ENCODE results near the gene DHRS11. TPM values are rescaled to one million over a fixed set of nuclear protein-coding genes. Genes with fewer than 3 reads are reported as not detected.

DHRS11 gene
- total and polyA plus RNA-seq, 8 donors, result 8.5 to 339 (median 11.5) TPM

DNA sequence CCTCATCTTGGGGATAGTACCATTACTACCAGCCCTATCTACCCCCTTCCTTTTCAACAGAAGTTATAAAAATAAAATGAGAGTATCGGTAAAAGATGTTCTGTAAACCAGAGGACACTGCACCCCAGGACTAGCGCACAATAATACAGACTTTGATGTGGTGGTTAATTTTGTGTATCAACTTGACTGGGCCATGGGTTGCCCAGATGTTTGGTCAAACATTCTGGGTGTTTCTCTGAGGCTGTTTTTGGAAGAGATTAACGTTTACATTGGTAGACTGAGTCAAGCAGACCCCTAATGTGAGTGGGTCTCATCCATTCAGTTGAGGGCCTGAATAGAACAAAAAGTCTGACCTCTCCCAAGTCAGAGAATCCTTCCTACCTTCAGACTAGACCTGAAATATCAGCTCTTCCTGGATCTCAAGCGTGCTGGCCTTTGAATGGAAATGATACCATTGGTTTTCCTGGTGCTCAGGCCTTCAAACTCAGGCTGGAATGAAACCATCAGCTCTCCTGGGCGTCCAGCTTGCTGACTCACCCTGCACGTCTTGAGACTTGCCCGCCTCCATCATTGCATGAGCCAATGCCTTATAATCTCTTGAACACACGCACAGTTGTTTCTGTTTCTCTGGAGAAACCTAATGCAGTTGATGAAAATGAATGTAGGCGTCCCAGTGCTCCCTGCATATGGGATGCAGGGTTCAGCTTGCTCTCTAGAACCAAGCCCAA is 19.8 kb downstream of the DHRS11 start:
- TF ChIP-seq EP300 (IDR thresholded peaks at IDR 0.05) (no peak), POLR2A (IDR thresholded peaks at IDR 0.05) (no peak), POLR2AphosphoS5 (IDR thresholded peaks at IDR 0.05) (no peak)
- TF ChIP-seq, protein P1, sequence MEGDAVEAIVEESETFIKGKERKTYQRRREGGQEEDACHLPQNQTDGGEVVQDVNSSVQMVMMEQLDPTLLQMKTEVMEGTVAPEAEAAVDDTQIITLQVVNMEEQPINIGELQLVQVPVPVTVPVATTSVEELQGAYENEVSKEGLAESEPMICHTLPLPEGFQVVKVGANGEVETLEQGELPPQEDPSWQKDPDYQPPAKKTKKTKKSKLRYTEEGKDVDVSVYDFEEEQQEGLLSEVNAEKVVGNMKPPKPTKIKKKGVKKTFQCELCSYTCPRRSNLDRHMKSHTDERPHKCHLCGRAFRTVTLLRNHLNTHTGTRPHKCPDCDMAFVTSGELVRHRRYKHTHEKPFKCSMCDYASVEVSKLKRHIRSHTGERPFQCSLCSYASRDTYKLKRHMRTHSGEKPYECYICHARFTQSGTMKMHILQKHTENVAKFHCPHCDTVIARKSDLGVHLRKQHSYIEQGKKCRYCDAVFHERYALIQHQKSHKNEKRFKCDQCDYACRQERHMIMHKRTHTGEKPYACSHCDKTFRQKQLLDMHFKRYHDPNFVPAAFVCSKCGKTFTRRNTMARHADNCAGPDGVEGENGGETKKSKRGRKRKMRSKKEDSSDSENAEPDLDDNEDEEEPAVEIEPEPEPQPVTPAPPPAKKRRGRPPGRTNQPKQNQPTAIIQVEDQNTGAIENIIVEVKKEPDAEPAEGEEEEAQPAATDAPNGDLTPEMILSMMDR (IDR thresholded peaks at IDR 0.05), result no peak
- WGBS, 5 donors, result 69 to 79% (median 77%) methylated on average over 8 to 9 of the region's 9 CpGs
- Histone ChIP-seq H3K27me3 (peaks cover 0 to 36% (median 0%) of the 10 kb centered on the region in 3 donors), H3K4me1 (peaks cover 0 to 10% (median 6%) of the 10 kb centered on the region in 4 donors), H3K9me3 (no peaks in the 10 kb centered on the region), H3K4me3 (no peak overlapping the region), H3K27ac (no peak overlapping the region), H3K36me3 (peaks cover 0 to 7% (median 3%) of the 10 kb centered on the region in 4 donors)
- intact Hi-C loops (cut with DNase I; ENCODE audit: low total_unique reads), result loop anchor here (10.0 kb wide), 1 partner anchor 343 kb away; no protein-coding TSS in a partner anchor
- no peak for DNase-seq

- peaks cover 0 to 44% (median 0%) of the 10 kb centered on the region in 3 donors for H3K27me3 ChIP-seq
- 64 to 76% (median 70%) methylated on average over 3 of the region's 3 CpGs for WGBS, 5 donors
- DNase-seq, result no peak
- H3K27ac ChIP-seq, result no peak overlapping the region
- TF ChIP-seq POLR2A (IDR thresholded peaks at IDR 0.05), result no peak
- TF ChIP-seq EP300 (IDR thresholded peaks at IDR 0.05), result no peak
- peaks cover 0 to 7% (median 3%) of the 10 kb centered on the region in 4 donors for H3K36me3 ChIP-seq
- intact Hi-C loops (cut with DNase I; ENCODE audit: low total_unique reads), result loop anchor here (10.0 kb wide), 1 partner anchor 342 kb away; no protein-coding TSS in a partner anchor
- peaks cover 0 to 10% (median 6%) of the 10 kb centered on the region in 4 donors for H3K4me1 ChIP-seq
- no peaks in the 10 kb centered on the region for H3K9me3 ChIP-seq
- no peak overlapping the region for H3K4me3 ChIP-seq
Measured at GRCh38 chr17:36612323-36612722, 20.6 kb downstream of the DHRS11 start.

GRCh38 chr17:36613155-36613554 is 21.5 kb downstream of the DHRS11 start:
- Histone ChIP-seq H3K27me3 (peaks cover 0 to 52% (median 0%) of the 10 kb centered on the region in 3 donors), H3K4me3 (no peak overlapping the region), H3K9me3 (no peaks in the 10 kb centered on the region), H3K27ac (no peak overlapping the region), H3K4me1 (peaks cover 0 to 10% (median 6%) of the 10 kb centered on the region in 4 donors), H3K36me3 (peaks cover 0 to under 1% (median 0%) of the 10 kb centered on the region in 4 donors)
- whole genome bisulfite sequencing, 5 donors, result 31 to 46% (median 44%) methylated on average over 4 of the region's 4 CpGs
- DNase-seq, result no peak
- TF ChIP-seq POLR2A (IDR thresholded peaks at IDR 0.05) (no peak), POLR2AphosphoS5 (IDR thresholded peaks at IDR 0.05) (no peak), EP300 (IDR thresholded peaks at IDR 0.05) (no peak)
- TF ChIP-seq, protein P1 (IDR thresholded peaks at IDR 0.05), result no peak
- intact Hi-C loops (cut with DNase I; ENCODE audit: low total_unique reads), result loop anchor here (10.0 kb wide), 1 partner anchor 342 kb away; no protein-coding TSS in a partner anchor

DNA sequence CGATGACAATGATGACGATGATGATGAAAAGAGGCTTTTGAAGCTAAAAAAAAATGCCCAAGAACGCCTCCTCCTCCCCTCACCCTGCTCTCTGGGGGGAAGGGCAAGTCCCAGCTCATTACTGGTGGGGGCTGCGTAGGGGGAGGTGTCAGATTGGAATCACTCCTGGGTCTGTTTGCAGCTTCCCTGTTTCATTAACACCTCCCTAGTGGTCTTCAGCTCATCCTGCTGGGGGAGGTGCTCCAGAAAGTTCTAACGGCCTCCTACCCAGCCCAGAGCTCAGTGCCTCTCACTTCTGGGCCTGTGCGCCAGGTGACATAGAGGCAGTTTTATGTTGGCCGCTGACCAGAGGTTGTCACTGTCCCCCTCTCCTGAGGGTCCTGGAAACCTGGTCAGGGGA is 22.4 kb downstream of the DHRS11 start:
- peaks cover 0 to 4% (median 1%) of the 10 kb centered on the region in 4 donors for H3K4me1 ChIP-seq
- no peaks in the 10 kb centered on the region for H3K36me3 ChIP-seq
- no peaks in the 10 kb centered on the region for H3K9me3 ChIP-seq
- H3K4me3 ChIP-seq, result no peak overlapping the region
- 51 to 59% (median 54%) methylated on average over 7 of the region's 7 CpGs for WGBS, 5 donors
- no peak for DNase-seq
- no peak overlapping the region for H3K27ac ChIP-seq
- TF ChIP-seq, protein P1 (IDR thresholded peaks at IDR 0.05), result no peak
- TF ChIP-seq POLR2A (IDR thresholded peaks at IDR 0.05), result no peak
- no peak for TF ChIP-seq POLR2AphosphoS5 (IDR thresholded peaks at IDR 0.05)
- no peak for TF ChIP-seq EP300 (IDR thresholded peaks at IDR 0.05)
- peaks cover 0 to 57% (median 0%) of the 10 kb centered on the region in 3 donors for H3K27me3 ChIP-seq
- intact Hi-C loops (cut with DNase I; ENCODE audit: low total_unique reads), result loop anchor here (10.0 kb wide), 1 partner anchor 341 kb away; no protein-coding TSS in a partner anchor
